GM06990 (cell line): ENCODE data around the gene GNAL.
A peak's percentile ranks its signal among the peaks of the same experiment; 100 is the strongest.
"Not testable (repeated sequence)": the region's sequence is repeated elsewhere in the genome, so short reads cannot be mapped to it uniquely, and the experiment has no call there.

Experiments used
- DNase-seq: peaks from one replicate; pipeline ENCODE4 v3.0.0-alpha.2; 2011; ENCODE audit not compliant: insufficient read length; ENCODE audit errors: extremely low read depth
- H3K27me3 ChIP-seq: replicated peaks from 2 replicates; pipeline ENCODE4 v1.6.0; 2011; ENCODE audit warnings: low read length; ENCODE audit not compliant: control insufficient read depth, insufficient read depth
- H3K36me3 ChIP-seq: 2 replicates; pipeline ENCODE4 v1.5.1; 2011; ENCODE audit warnings: low read length; ENCODE audit not compliant: control insufficient read depth, insufficient read depth
- H3K4me3 ChIP-seq: replicated peaks from 2 replicates; pipeline ENCODE4 v1.5.1; 2011; ENCODE audit warnings: low read depth, mild to moderate bottlenecking, control low read depth, low read length
- TF ChIP-seq, protein P1 (sequence below): IDR thresholded peaks from 2 replicates; pipeline ENCODE4 v1.5.1; 2011; ENCODE audit warnings: low read length, control low read depth, mild to moderate bottlenecking, inconsistent platforms; ENCODE audit not compliant: insufficient read depth, poor library complexity, severe bottlenecking

The GNAL gene

DNA sequence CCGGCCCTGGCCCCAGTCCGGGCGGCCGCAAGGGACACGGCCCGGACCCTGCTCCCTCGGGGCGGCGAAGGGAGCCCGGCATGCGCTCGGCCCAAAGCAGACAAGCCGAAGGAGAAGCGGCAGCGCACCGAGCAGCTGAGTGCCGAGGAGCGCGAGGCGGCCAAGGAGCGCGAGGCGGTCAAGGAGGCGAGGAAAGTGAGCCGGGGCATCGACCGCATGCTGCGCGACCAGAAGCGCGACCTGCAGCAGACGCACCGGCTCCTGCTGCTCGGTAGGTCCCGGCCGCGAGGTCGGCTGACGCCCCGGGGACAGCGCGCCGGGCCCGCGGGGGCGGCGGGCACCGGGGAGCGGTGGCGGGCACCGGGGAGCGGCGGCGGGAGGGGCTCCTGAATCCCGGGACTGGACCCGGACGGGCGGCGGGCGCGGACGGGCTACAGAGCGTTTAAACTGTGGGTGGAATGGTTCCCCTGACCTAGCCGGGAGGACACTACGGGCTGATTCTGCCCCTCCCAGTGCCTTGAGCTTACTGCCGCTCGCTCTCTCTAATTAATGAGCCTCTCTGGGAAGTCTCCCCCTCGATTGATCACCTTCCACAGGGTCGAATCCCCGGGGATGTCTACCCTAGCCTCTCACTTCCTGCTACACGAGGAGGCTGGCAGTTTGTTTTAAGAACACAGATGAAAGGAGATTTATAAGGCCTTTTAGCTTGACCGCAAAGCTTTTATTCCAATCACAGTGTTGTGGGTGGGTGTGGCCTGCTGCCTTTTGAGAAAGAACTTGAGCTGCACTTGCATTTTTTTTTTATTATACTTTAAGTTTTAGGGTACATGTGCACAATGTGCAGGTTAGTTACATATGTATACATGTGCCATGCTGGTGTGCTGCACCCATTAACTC, 853 bp downstream of the GNAL start:
- TF ChIP-seq, protein P1, sequence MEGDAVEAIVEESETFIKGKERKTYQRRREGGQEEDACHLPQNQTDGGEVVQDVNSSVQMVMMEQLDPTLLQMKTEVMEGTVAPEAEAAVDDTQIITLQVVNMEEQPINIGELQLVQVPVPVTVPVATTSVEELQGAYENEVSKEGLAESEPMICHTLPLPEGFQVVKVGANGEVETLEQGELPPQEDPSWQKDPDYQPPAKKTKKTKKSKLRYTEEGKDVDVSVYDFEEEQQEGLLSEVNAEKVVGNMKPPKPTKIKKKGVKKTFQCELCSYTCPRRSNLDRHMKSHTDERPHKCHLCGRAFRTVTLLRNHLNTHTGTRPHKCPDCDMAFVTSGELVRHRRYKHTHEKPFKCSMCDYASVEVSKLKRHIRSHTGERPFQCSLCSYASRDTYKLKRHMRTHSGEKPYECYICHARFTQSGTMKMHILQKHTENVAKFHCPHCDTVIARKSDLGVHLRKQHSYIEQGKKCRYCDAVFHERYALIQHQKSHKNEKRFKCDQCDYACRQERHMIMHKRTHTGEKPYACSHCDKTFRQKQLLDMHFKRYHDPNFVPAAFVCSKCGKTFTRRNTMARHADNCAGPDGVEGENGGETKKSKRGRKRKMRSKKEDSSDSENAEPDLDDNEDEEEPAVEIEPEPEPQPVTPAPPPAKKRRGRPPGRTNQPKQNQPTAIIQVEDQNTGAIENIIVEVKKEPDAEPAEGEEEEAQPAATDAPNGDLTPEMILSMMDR: no peak
- Histone ChIP-seq H3K27me3 (peaks cover 1% of the 10 kb centered on the region; the same call in 1 of the 2 replicates), H3K4me3 (no peak overlapping the region; the same call in 1 of the 2 replicates), H3K36me3 (no peaks in the 10 kb centered on the region)
- peak; percentile 22 for DNase-seq

DNA sequence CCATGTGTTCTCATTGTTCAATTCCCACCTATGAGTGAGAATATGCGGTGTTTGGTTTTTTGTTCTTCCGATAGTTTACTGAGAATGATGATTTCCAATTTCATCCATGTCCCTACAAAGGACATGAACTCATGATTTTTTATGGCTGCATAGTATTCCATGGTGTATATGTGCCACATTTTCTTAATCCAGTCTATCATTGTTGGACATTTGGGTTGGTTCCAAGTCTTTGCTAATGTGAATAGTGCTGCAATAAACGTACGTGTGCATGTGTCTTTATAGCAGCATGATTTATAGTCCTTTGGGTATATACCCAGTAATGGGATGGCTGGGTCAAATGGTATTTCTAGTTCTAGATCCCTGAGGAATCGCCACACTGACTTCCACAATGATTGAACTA, 1.6 kb downstream of the GNAL start:
- H3K27me3 ChIP-seq, H3K4me3 ChIP-seq, H3K36me3 ChIP-seq, DNase-seq: not testable (repeated sequence)

DNA sequence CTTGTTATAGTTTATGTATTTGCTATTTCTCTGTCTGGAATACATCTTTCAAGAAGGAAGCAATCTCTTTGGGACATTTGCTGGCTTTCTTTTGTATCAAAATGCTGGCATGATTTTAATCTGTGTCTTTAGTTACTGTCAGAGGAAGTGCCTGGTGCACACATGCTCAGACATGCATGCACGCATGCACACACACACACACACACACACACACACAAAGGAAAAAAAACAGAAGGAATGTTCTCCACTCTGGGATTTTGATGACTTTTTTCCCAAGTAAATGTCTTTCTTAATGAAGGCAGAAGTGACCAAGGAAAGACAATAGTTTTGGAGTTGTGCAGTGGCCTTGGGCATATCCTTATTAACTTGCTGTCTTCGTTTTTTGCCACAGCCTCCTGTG, 6.7 kb downstream of the GNAL start:
- Histone ChIP-seq H3K36me3 (no peaks in the 10 kb centered on the region), H3K4me3 (no peak overlapping the region), H3K27me3 (peaks cover 4% of the 10 kb centered on the region; the same call in 1 of the 2 replicates)
- TF ChIP-seq, protein P1: no peak
- no peak for DNase-seq

DNA sequence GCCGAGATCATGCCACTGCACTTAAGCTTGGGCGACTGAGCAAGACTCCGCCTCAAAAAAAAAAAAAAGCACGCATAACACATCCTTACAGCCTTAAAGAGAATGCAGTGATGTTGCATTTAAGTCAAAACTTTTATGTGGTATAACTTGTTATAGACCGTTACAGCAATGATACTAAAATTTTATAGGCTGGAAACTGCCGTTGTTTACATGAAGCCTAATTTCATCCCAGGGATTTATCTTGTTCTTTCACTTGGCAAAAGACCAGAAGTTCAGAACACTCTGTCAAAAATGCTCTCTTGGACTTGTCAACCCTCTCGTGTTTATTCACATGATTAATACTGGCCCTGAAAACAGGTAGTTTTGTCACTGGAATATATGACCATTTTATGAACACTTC, 7.4 kb downstream of the GNAL start:
- TF ChIP-seq, protein P1: no peak
- H3K36me3 ChIP-seq: no peaks in the 10 kb centered on the region
- H3K27me3 ChIP-seq: peaks cover 4% of the 10 kb centered on the region; the same call in 1 of the 2 replicates
- no peak overlapping the region for H3K4me3 ChIP-seq
- DNase-seq: no peak

DNA sequence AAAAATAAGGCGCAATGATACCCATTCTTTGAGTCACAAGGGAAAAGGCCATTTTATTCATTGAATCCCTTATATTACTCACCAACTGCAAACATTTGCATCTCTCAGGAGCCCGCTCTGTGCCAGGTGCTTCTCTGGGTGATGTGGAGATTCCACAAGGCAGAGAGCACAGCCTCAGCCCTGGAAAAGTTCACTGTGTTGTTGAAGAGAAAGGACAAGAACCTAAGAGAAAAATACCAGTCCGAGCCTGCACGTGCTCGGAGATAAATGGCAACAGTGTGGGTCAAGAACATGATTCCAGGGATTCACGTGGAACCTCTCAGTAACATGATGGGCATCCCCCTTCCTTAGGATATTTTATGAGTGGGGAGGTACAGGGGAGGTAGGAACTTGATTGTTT, 11.8 kb downstream of the GNAL start:
- Histone ChIP-seq H3K4me3 (no peak overlapping the region), H3K27me3 (peaks cover 3% of the 10 kb centered on the region; the same call in 1 of the 2 replicates)
- TF ChIP-seq, protein P1: no peak

DNA sequence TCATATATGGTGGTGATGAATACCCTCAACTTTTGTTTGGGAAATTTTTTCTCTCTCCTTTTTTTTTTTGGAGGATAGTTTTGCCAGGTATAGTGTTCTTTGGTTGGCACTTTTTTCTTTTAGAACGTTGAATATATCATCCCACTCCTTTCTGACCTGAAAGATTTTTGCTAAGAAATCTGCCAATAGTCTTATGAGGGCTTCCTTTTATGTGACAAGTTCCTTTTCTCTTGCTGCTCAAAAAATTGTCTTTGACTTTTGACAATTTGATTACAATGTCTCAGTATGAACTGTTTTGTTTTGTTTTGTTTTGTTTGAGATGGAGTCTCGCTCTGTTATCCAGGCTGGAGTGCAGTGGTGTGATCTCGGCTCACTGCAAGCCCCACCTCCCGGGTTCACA, 21.5 kb downstream of the GNAL start:
- TF ChIP-seq, protein P1: no peak
- H3K27me3 ChIP-seq: no peaks in the 10 kb centered on the region; the same call in 1 of the 2 replicates
- no peak overlapping the region for H3K4me3 ChIP-seq
- no peaks in the 10 kb centered on the region for H3K36me3 ChIP-seq
- DNase-seq: no peak

More for the DNA sequence above, 11.8 kb downstream of the GNAL start:
- DNase-seq: no peak
- H3K36me3 ChIP-seq: no peaks in the 10 kb centered on the region
